ENCODE results near the gene HDDC2. TPM values are rescaled to one million over a fixed set of nuclear protein-coding genes. Genes with fewer than 3 reads are reported as not detected.

HDDC2 gene
- total RNA-seq, 5 donors from 2014 or later (not counting 1 experiment from before 2014, with no cell fraction given): 32.0 to 48.0 (median 42.1) TPM

DNA sequence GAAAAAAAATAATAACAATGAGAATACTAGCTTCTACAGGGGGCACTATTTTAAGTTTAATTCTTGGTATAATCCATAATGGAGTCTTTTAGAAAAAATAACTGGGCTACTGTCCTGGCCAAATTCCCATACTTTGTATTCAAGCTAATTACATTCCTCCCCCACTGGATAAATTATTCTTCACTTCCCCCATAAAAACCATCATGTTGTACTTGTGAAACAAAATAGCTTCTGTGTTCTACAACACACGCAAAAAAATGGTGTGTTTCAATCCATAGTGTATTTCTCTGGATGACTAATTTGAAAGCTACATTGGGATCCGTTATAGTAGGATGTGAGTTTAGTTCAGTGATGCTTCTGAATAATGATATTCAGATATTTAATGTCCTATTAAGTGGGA is 21.6 kb upstream of the HDDC2 start:
- Mint-ChIP-seq H3K27ac (no peak overlapping the region), H3K9me3 (no peaks in the 10 kb centered on the region), H3K4me3 (no peak overlapping the region), H3K27me3 (peaks cover 3 to 22% of the 10 kb centered on the region in 2 donors), H3K36me3 (no peaks in the 10 kb centered on the region), H3K4me1 (no peaks in the 10 kb centered on the region)
- Histone ChIP-seq H3K36me3 (ENCODE audit: control insufficient read depth in 2 of 2, extremely low read depth in 1 of 2, insufficient read depth in 1 of 2, low read length in 1 of 2) (no peaks in the 10 kb centered on the region), H3K27me3 (replicated peaks in 1 of 2; ENCODE audit: control insufficient read depth in 2 of 2, extremely low read depth in 1 of 2, insufficient read depth in 2 of 2, low read length in 1 of 2) (peaks cover 0 to 7% of the 10 kb centered on the region in 2 experiments), H3K9me3 (no peaks in the 10 kb centered on the region), H3K27ac (ENCODE audit: low read length) (no peak overlapping the region), H3K4me1 (ENCODE audit: control insufficient read depth in 1 of 2, extremely low read depth in 1 of 2, insufficient read depth in 2 of 2, low read length in 2 of 2) (no peaks in the 10 kb centered on the region), H3K4me3 (ENCODE audit: control insufficient read depth in 1 of 2, extremely low read depth in 1 of 2, low read length in 1 of 2) (no peak overlapping the region)
- WGBS (ENCODE audit: insufficient coverage): no CpG with 5 or more reads among the region's 2 CpGs
- POLR2A ChIA-PET: no interaction called here
- ATAC-seq (replicated peaks in 1 of 4) (no peak), DNase-seq (no peak)
- CTCF ChIA-PET: interaction anchor here in 1 of 2 donors (0.8 to 2.3 kb wide), 3 partner anchors 11 to 441 kb away, joined by 3 to 6 read pairs (median 3); no protein-coding TSS in a partner anchor

DNA sequence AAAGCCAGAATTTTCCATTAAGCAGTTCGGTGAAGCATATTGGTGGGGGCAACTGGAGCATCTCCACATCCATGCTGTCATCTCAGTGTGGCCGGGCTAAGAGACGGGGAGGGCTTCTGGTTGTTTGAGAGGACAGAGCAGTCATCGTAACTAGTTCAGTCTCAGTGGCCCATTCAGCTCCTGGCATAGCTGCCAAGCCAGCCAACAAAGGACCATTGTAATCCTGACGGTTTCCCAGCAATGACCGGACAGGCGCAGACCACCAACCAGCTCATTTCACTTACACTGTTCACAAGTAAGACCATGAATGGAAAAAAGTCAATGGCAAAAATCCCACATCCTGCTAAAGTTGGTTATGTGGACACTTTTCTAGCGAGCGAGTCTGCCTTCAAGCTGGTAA is 14.9 kb upstream of the HDDC2 start:
- Histone ChIP-seq H3K27ac (ENCODE audit: low read length) (no peak overlapping the region), H3K27me3 (replicated peaks in 1 of 2; ENCODE audit: control insufficient read depth in 2 of 2, extremely low read depth in 1 of 2, insufficient read depth in 2 of 2, low read length in 1 of 2) (peaks cover 0 to 7% of the 10 kb centered on the region in 2 experiments), H3K9me3 (no peaks in the 10 kb centered on the region), H3K4me3 (ENCODE audit: control insufficient read depth in 1 of 2, extremely low read depth in 1 of 2, low read length in 1 of 2) (no peak overlapping the region), H3K36me3 (ENCODE audit: control insufficient read depth in 2 of 2, extremely low read depth in 1 of 2, insufficient read depth in 1 of 2, low read length in 1 of 2) (no peaks in the 10 kb centered on the region), H3K4me1 (ENCODE audit: control insufficient read depth in 1 of 2, extremely low read depth in 1 of 2, insufficient read depth in 2 of 2, low read length in 2 of 2) (no peaks in the 10 kb centered on the region)
- H3K4me3 Mint-ChIP-seq: no peak overlapping the region
- CTCF ChIA-PET: interaction anchor here (0.6 to 7.2 kb wide), 7 partner anchors 19 to 451 kb away, joined by 3 to 81 read pairs (median 3); no protein-coding TSS in a partner anchor
- no peaks in the 10 kb centered on the region for H3K9me3 Mint-ChIP-seq
- POLR2A ChIA-PET: interaction anchor here in 1 of 2 donors (0.6 kb wide), 1 partner anchor 438 kb away, joined by 3 read pairs; no protein-coding TSS in a partner anchor
- H3K36me3 Mint-ChIP-seq: no peaks in the 10 kb centered on the region
- no peak overlapping the region for H3K27ac Mint-ChIP-seq
- no peaks in the 10 kb centered on the region for H3K4me1 Mint-ChIP-seq
- no peak for ATAC-seq (replicated peaks in 1 of 4)
- no peak for DNase-seq
- H3K27me3 Mint-ChIP-seq: peaks cover 12 to 16% of the 10 kb centered on the region in 2 donors
- WGBS (ENCODE audit: insufficient coverage): 79% methylated on average over 4 of the region's 9 CpGs

DNA sequence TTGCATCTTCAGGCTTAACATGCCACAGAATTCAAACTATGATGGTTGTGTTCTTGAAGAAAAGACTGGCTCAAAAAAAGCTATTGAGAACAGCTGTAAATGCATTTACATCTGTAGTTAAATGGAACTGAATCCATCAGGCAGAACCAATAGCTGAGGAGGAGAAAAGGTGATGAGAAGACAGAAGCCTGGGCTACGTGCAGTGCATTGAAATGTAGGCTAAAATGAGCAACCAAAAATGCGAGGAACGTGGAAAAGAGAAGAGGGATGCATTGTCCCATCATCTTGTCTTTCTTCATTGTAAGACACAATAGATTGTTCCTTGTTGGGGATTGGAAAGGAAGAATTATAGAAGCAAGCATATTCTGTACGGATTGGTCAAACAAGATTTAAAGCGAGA is 13.8 kb upstream of the HDDC2 start:
- no peaks in the 10 kb centered on the region for H3K36me3 ChIP-seq (ENCODE audit: control insufficient read depth in 2 of 2, extremely low read depth in 1 of 2, insufficient read depth in 1 of 2, low read length in 1 of 2)
- H3K4me3 Mint-ChIP-seq: no peak overlapping the region
- H3K27ac Mint-ChIP-seq: no peak overlapping the region
- CTCF ChIA-PET: interaction anchor here in 1 of 2 donors (1.0 to 7.2 kb wide), 4 partner anchors 20 to 452 kb away, joined by 3 to 81 read pairs (median 3); no protein-coding TSS in a partner anchor
- no peak overlapping the region for H3K4me3 ChIP-seq (ENCODE audit: control insufficient read depth in 1 of 2, extremely low read depth in 1 of 2, low read length in 1 of 2)
- ATAC-seq (replicated peaks in 1 of 4) (no peak), DNase-seq (no peak)
- no CpG with 5 or more reads among the region's 5 CpGs for WGBS (ENCODE audit: insufficient coverage)
- no peak overlapping the region for H3K27ac ChIP-seq (ENCODE audit: low read length)
- H3K9me3 Mint-ChIP-seq: no peaks in the 10 kb centered on the region
- H3K36me3 Mint-ChIP-seq: no peaks in the 10 kb centered on the region
- H3K27me3 ChIP-seq (replicated peaks in 1 of 2; ENCODE audit: control insufficient read depth in 2 of 2, extremely low read depth in 1 of 2, insufficient read depth in 2 of 2, low read length in 1 of 2): peaks cover 0 to 7% of the 10 kb centered on the region in 2 experiments
- peaks cover 0 to 2% (median 2%) of the 10 kb centered on the region in 3 donors for H3K4me1 Mint-ChIP-seq
- no peaks in the 10 kb centered on the region for H3K9me3 ChIP-seq
- POLR2A ChIA-PET: interaction anchor here in 1 of 2 donors (0.7 kb wide), 1 partner anchor 21 kb away, joined by 3 read pairs; no protein-coding TSS in a partner anchor
- peaks cover 14 to 16% of the 10 kb centered on the region in 2 donors for H3K27me3 Mint-ChIP-seq
- H3K4me1 ChIP-seq (ENCODE audit: control insufficient read depth in 1 of 2, extremely low read depth in 1 of 2, insufficient read depth in 2 of 2, low read length in 2 of 2): no peaks in the 10 kb centered on the region

DNA sequence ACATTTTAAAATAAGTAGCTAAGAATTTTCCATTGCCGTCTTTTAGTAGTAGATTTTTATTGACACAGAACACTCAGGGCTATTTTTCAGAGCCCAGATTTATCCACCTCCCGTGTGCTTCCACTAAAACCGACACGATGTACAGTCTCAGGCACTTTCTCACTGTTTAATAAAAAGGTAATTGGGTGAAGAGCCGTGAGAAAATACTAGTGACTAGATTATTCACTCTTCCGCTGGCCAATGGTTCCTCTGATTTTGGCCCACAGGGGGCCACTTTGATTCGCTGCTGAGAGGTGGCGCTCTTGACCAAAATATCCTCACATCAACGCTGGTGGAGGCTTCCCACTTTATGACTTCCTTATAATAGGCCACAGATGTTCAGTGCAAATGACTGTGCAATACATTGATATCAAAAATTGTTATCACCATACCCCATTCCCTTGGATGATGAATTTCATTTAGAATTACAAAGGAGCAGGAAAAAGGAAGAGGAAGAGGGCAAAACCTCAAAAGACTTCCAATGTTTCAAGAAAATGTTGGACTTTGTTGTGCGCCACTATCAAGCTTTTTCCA is 12.3 kb upstream of the HDDC2 start:
- Histone ChIP-seq H3K27me3 (replicated peaks in 1 of 2; ENCODE audit: control insufficient read depth in 2 of 2, extremely low read depth in 1 of 2, insufficient read depth in 2 of 2, low read length in 1 of 2) (peaks cover 0 to 7% of the 10 kb centered on the region in 2 experiments), H3K9me3 (no peaks in the 10 kb centered on the region), H3K4me1 (ENCODE audit: control insufficient read depth in 1 of 2, extremely low read depth in 1 of 2, insufficient read depth in 2 of 2, low read length in 2 of 2) (no peaks in the 10 kb centered on the region), H3K36me3 (ENCODE audit: control insufficient read depth in 2 of 2, extremely low read depth in 1 of 2, insufficient read depth in 1 of 2, low read length in 1 of 2) (no peaks in the 10 kb centered on the region), H3K27ac (ENCODE audit: low read length) (no peak overlapping the region), H3K4me3 (ENCODE audit: control insufficient read depth in 1 of 2, extremely low read depth in 1 of 2, low read length in 1 of 2) (no peak overlapping the region)
- Mint-ChIP-seq H3K9me3 (no peaks in the 10 kb centered on the region), H3K36me3 (no peaks in the 10 kb centered on the region), H3K27me3 (peaks cover 14 to 16% of the 10 kb centered on the region in 2 donors), H3K27ac (no peak overlapping the region), H3K4me3 (no peak overlapping the region), H3K4me1 (peaks cover 0 to 2% (median 2%) of the 10 kb centered on the region in 3 donors)
- DNase-seq: peak in 16 of 35 experiments; percentile 6 to 61 (median 16)
- WGBS (ENCODE audit: insufficient coverage): no CpG with 5 or more reads among the region's 10 CpGs
- ChIA-PET CTCF (interaction anchor here (0.6 to 7.2 kb wide), 11 partner anchors 8 to 642 kb away, joined by 3 to 81 read pairs (median 3); partner anchors contain the start of gene HEY2 (in 1 of the 2)), POLR2A (no interaction called here)
- peak; percentile 46 to 67 (median 50) for ATAC-seq (replicated peaks in 1 of 4)

DNA sequence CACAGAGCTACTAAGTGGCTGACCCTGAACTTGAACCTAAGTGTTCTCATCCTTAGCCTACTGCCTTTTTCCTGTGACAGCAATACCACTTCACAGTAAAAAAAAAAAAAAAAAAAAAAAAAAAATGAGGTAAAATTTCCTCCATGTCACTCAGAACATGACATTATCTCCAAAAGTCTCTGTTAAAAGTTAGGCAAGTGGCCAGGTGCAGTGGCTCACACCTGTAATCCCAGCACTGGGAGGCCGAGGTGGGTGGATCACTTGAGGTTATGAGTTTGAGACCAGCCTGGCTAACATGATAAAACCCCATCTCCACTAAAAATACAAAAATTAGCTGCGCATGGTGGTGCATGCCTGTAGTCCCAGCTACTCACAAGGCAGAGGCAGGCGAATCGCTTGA is 11.2 kb upstream of the HDDC2 start:
- Histone ChIP-seq H3K4me3 (ENCODE audit: control insufficient read depth in 1 of 2, extremely low read depth in 1 of 2, low read length in 1 of 2) (no peak overlapping the region), H3K27me3 (replicated peaks in 1 of 2; ENCODE audit: control insufficient read depth in 2 of 2, extremely low read depth in 1 of 2, insufficient read depth in 2 of 2, low read length in 1 of 2) (peaks cover 0 to 4% of the 10 kb centered on the region in 2 experiments), H3K36me3 (ENCODE audit: control insufficient read depth in 2 of 2, extremely low read depth in 1 of 2, insufficient read depth in 1 of 2, low read length in 1 of 2) (no peaks in the 10 kb centered on the region), H3K9me3 (no peaks in the 10 kb centered on the region), H3K27ac (ENCODE audit: low read length) (no peak overlapping the region), H3K4me1 (ENCODE audit: control insufficient read depth in 1 of 2, extremely low read depth in 1 of 2, insufficient read depth in 2 of 2, low read length in 2 of 2) (no peaks in the 10 kb centered on the region)
- Mint-ChIP-seq H3K27ac (no peak overlapping the region), H3K4me1 (peaks cover 0 to 4% (median 3%) of the 10 kb centered on the region in 3 donors), H3K27me3 (peaks cover 11 to 16% of the 10 kb centered on the region in 2 donors), H3K36me3 (no peaks in the 10 kb centered on the region), H3K4me3 (no peak overlapping the region), H3K9me3 (no peaks in the 10 kb centered on the region)
- WGBS (ENCODE audit: insufficient coverage): 86% methylated on average over 2 of the region's 4 CpGs
- ChIA-PET CTCF (interaction anchor here (0.6 to 7.2 kb wide), 12 partner anchors 8 to 696 kb away, joined by 3 to 81 read pairs (median 4); no protein-coding TSS in a partner anchor), POLR2A (no interaction called here)
- DNase-seq: no peak
- ATAC-seq (replicated peaks in 1 of 4): no peak

DNA sequence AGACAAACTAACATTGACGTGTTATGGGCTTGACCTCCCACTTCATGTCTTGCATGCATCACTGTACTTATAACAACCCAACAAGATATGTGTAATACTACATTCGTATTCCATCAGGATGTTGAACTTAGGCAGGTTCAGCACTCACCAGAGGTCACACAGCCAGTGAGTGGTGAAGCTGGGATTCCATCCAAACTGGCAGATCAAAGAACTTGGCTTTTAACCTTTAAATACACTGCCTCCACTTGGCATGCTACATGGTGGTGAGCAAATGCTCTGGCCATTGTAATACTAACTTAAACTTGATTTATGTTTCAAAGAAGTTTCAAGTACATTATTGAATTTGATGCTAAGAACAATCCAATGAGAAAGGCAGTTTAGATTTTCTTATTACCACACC is 10.7 kb upstream of the HDDC2 start:
- H3K9me3 ChIP-seq: no peaks in the 10 kb centered on the region
- ChIA-PET POLR2A (no interaction called here), CTCF (interaction anchor here (0.7 to 7.2 kb wide), 10 partner anchors 11 to 697 kb away, joined by 3 to 81 read pairs (median 5); partner anchors contain the start of gene HDDC2 (in 1 of the 2))
- H3K27me3 ChIP-seq (replicated peaks in 1 of 2; ENCODE audit: control insufficient read depth in 2 of 2, extremely low read depth in 1 of 2, insufficient read depth in 2 of 2, low read length in 1 of 2): peaks cover 0 to 4% of the 10 kb centered on the region in 2 experiments
- ATAC-seq (replicated peaks in 1 of 4) (no peak), DNase-seq (no peak)
- no peak overlapping the region for H3K4me3 ChIP-seq (ENCODE audit: control insufficient read depth in 1 of 2, extremely low read depth in 1 of 2, low read length in 1 of 2)
- Mint-ChIP-seq H3K27me3 (peaks cover 13% of the 10 kb centered on the region in 2 donors), H3K36me3 (no peaks in the 10 kb centered on the region), H3K27ac (no peak overlapping the region), H3K4me1 (peaks cover 0 to 7% (median 4%) of the 10 kb centered on the region in 3 donors), H3K9me3 (no peaks in the 10 kb centered on the region), H3K4me3 (no peak overlapping the region)
- no CpG with 5 or more reads among the region's 2 CpGs for WGBS (ENCODE audit: insufficient coverage)
- H3K36me3 ChIP-seq (ENCODE audit: control insufficient read depth in 2 of 2, extremely low read depth in 1 of 2, insufficient read depth in 1 of 2, low read length in 1 of 2): no peaks in the 10 kb centered on the region
- H3K4me1 ChIP-seq (ENCODE audit: control insufficient read depth in 1 of 2, extremely low read depth in 1 of 2, insufficient read depth in 2 of 2, low read length in 2 of 2): no peaks in the 10 kb centered on the region
- no peak overlapping the region for H3K27ac ChIP-seq (ENCODE audit: low read length)

Measured in T-cell (primary cell).